ENCODE measurements around the gene SLC30A5. TPM values are rescaled to one million over a fixed set of nuclear protein-coding genes. Genes with fewer than 3 reads are reported as not detected.

The SLC30A5 gene
- total RNA-seq, 4 donors from 2014 or later, result 62.8 to 76.7 (median 71.2) TPM

DNA sequence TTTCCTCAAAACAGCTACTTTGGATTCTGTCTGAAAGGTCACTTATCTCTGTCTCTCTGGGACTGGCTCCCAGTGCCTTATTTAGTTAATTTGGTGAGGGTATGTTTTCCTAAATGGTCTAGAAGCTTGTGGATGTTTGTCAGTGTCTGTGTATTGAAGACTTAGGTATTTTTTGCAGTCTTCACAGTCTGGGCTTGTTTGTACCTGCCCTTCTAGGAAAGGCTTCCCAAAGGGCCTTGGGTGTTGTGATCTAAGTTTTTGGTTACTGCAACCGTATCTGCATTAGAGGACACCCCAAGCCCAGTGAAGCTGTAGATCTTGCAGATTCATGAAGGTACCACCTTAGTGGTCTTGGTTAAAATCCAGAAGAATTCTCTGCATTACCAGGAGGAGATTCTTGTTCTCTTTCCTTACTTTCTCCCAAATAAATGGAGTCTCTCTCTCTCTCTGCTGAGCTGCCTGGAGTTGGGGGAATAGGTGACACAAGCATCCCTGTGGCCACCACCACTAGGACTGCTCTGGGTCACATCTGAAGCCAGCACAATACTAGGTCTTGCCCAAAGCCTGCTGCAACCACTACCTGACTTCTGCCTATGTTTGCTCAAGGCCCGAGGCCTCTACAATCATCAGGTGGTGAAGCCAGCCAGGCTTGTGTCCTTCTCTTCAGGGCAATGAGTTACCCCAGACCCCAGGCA lies 55.3 kb downstream of the SLC30A5 start:
- 83 to 89% methylated on average over 2 of the region's 2 CpGs for WGBS, 2 donors
- no peaks in the 10 kb centered on the region for H3K4me1 ChIP-seq

DNA sequence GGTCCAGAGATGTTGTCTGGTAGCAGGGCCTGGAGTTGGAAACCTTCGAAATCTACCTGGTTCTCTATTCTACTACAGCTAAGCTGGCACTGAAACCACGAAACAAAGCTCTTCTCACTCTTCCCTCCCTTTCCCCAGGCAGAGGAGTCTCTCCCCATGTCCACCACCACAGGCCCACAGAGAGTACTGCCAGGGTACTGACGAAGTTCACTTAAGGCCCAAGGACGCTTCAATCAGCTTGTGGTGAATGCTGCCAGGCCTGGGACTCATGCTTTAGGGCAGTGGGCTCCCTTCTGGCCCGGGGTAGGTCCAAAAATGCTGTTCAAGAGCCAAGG lies 55.8 kb downstream of the SLC30A5 start:
- Histone ChIP-seq H3K27ac (no peak overlapping the region), H3K36me3 (no peaks in the 10 kb centered on the region), H3K4me3 (replicated peaks in 1 of 3) (no peak overlapping the region), H3K27me3 (no peaks in the 10 kb centered on the region), H3K4me1 (no peaks in the 10 kb centered on the region), H3K9me3 (no peaks in the 10 kb centered on the region)
- TF ChIP-seq POLR2A (IDR thresholded peaks at IDR 0.05), result no peak
- TF ChIP-seq, protein P1, sequence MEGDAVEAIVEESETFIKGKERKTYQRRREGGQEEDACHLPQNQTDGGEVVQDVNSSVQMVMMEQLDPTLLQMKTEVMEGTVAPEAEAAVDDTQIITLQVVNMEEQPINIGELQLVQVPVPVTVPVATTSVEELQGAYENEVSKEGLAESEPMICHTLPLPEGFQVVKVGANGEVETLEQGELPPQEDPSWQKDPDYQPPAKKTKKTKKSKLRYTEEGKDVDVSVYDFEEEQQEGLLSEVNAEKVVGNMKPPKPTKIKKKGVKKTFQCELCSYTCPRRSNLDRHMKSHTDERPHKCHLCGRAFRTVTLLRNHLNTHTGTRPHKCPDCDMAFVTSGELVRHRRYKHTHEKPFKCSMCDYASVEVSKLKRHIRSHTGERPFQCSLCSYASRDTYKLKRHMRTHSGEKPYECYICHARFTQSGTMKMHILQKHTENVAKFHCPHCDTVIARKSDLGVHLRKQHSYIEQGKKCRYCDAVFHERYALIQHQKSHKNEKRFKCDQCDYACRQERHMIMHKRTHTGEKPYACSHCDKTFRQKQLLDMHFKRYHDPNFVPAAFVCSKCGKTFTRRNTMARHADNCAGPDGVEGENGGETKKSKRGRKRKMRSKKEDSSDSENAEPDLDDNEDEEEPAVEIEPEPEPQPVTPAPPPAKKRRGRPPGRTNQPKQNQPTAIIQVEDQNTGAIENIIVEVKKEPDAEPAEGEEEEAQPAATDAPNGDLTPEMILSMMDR (IDR thresholded peaks at IDR 0.05), result no peak
- no peak for DNase-seq
- intact Hi-C loops (cut with DNase I), result loop anchor here (10.0 kb wide), 1 partner anchor 45 kb away; no protein-coding TSS in a partner anchor
- WGBS, 2 donors, result 92 to 93% methylated on average over 5 of the region's 5 CpGs

More for the DNA sequence above, 55.3 kb downstream of the SLC30A5 start:
- H3K9me3 ChIP-seq, result no peaks in the 10 kb centered on the region
- no peak overlapping the region for H3K27ac ChIP-seq
- intact Hi-C loops (cut with DNase I), result no loop called here
- H3K36me3 ChIP-seq, result no peaks in the 10 kb centered on the region
- H3K4me3 ChIP-seq (replicated peaks in 1 of 3), result no peak overlapping the region
- H3K27me3 ChIP-seq, result no peaks in the 10 kb centered on the region
- DNase-seq, result no peak
- TF ChIP-seq POLR2A (IDR thresholded peaks at IDR 0.05), result no peak
- TF ChIP-seq, protein P1 (IDR thresholded peaks at IDR 0.05), result no peak

DNA sequence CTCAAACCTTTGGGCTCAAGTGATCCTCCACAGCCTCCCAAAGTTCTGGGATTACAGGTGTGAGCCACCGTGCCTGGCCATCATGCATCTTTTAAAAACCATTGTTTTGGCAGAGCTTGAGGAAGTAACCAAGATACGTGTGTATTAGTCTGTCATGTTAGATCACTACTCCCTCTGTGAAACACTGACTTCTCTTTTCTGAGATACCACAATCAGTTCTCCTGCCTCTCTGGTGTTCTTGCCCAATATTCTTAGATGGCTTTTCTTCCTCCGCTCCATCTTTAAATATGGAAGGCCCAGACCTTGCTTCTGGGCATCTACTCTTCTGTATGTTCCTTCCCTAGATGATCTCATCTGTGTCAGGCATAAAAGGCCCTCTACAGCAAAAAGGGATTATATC lies 58.9 kb downstream of the SLC30A5 start:
- Histone ChIP-seq H3K36me3 (no peaks in the 10 kb centered on the region), H3K9me3 (no peaks in the 10 kb centered on the region), H3K4me1 (no peaks in the 10 kb centered on the region), H3K27ac (no peak overlapping the region), H3K4me3 (replicated peaks in 1 of 3) (no peak overlapping the region), H3K27me3 (no peaks in the 10 kb centered on the region)
- intact Hi-C loops (cut with DNase I), result loop anchor here (10.0 kb wide), 1 partner anchor 48 kb away; no protein-coding TSS in a partner anchor
- DNase-seq, result no peak
- TF ChIP-seq, protein P1 (IDR thresholded peaks at IDR 0.05), result no peak
- TF ChIP-seq POLR2A (IDR thresholded peaks at IDR 0.05), result no peak
- WGBS, 2 donors, result 78 to 87% methylated on average over 3 of the region's 3 CpGs

DNA sequence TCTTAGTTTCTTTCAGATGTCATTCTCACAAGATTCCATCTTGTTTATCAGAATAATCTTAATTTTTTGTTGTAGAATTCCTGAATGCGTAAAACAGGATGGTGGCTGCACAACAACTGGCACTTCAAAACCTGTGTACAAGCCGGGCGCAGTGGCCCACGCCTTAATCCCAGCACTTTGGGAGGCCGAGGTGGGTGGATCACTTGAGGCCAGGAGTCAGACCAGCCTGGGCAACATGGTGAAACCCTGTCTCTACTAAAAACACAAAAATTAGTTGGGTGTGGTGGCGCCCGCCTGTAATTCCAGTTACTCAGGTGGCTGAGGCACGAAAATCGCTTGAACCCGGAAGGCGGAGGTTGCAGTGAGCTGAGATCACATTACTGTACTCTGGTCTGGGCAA lies 62.6 kb downstream of the SLC30A5 start:
- no peak overlapping the region for H3K4me3 ChIP-seq (replicated peaks in 1 of 3)
- intact Hi-C loops (cut with DNase I), result loop anchor here (10.0 kb wide), 1 partner anchor 52 kb away; no protein-coding TSS in a partner anchor
- no peaks in the 10 kb centered on the region for H3K36me3 ChIP-seq
- no peaks in the 10 kb centered on the region for H3K27me3 ChIP-seq
- DNase-seq, result no peak
- no peaks in the 10 kb centered on the region for H3K9me3 ChIP-seq
- WGBS, 2 donors, result 96 to 97% methylated on average over 11 of the region's 11 CpGs
- no peak for TF ChIP-seq POLR2A (IDR thresholded peaks at IDR 0.05)
- TF ChIP-seq, protein P1 (IDR thresholded peaks at IDR 0.05), result no peak
- no peaks in the 10 kb centered on the region for H3K4me1 ChIP-seq
- no peak overlapping the region for H3K27ac ChIP-seq

DNA sequence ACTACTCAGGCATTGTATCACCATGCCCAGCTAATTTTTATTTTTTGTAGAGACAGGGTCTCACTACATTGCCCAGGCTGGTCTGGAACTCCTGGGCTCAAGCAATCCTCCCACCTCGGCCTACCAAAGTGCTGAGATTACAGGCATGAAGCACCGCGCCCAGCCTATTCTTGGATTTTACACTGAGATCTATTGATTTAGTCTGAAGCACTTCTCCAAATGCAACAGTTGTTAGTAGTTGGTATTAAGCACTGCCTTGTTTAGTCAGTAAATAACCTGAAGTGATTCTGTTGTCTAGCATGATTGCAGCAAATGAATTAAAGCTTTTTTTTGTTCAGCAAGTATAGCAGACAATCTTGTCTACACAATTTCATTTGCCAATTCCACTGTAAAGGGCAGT lies 64.2 kb downstream of the SLC30A5 start:
- TF ChIP-seq, protein P1 (IDR thresholded peaks at IDR 0.05), result no peak
- TF ChIP-seq POLR2A (IDR thresholded peaks at IDR 0.05), result no peak
- intact Hi-C loops (cut with DNase I), result loop anchor here (10.0 kb wide), 1 partner anchor 53 kb away; no protein-coding TSS in a partner anchor
- H3K9me3 ChIP-seq, result no peaks in the 10 kb centered on the region
- WGBS, 2 donors, result 85 to 87% methylated on average over 3 of the region's 3 CpGs
- no peak overlapping the region for H3K27ac ChIP-seq
- no peak overlapping the region for H3K4me3 ChIP-seq (replicated peaks in 1 of 3)
- H3K27me3 ChIP-seq, result no peaks in the 10 kb centered on the region
- no peaks in the 10 kb centered on the region for H3K36me3 ChIP-seq
- no peak for DNase-seq
- no peaks in the 10 kb centered on the region for H3K4me1 ChIP-seq

Measured in thyroid gland (tissue), 4 donors.